GM18505 (cell line): ENCODE measurements around the gene MAPK12.
"Not testable (repeated sequence)": the region's sequence is repeated elsewhere in the genome, so short reads cannot be mapped to it uniquely, and the experiment has no call there.

Experiments
- ATAC-seq: cut with Tn5 transposase; IDR thresholded peaks from one replicate; pipeline ENCODE4 v1.9.1; 2021; ENCODE audit not compliant: unreplicated experiment
- POLR2A ChIP-seq: IDR thresholded peaks from 4 replicates; pipeline ENCODE4 v1.6.1; 2011; ENCODE audit warnings: borderline replicate concordance; ENCODE audit not compliant: insufficient read depth, insufficient read length; ENCODE audit errors: extremely low read depth

The MAPK12 gene

DNA sequence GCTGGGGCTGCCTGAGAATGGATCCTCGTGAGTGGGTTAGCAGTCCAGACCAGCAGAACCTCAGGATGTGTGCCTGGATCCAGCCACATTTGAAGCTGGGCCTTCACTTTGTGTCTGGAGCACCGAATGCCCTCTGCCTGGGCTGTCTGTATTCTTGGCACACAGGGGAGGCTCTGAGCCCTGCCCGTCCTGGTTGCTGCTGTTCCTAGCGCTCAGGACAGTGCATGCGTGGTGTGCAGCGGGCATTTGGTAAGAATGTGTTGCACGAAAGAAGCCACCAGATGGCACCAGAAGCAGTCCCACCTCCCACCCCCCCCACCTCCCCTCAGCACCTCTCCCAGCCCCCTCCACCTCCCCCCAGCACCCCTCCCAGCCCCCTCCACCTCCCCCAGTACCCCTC, 12.8 kb upstream of the MAPK12 start:
- TF ChIP-seq POLR2A, result no peak
- ATAC-seq, result no peak

DNA sequence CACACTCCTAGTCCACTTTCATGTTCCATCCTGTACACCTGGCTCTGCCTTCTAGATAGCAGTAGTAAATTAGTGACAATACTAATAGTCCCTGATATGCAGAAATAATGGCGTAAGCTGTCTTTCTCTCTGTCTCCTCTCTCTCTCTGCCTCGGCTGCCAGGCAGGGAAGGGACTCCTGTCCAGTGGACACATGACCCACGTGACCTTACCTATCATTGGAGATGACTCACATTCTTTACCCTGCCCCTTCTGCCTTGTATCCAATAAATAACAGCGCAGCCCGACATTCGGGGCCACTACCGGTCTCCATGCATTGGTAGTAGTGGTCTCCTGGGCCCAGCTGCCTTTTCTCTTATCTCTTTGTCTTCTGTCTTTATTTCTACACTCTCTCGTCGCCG, 12.3 kb upstream of the MAPK12 start:
- ATAC-seq, result not testable (repeated sequence)

DNA sequence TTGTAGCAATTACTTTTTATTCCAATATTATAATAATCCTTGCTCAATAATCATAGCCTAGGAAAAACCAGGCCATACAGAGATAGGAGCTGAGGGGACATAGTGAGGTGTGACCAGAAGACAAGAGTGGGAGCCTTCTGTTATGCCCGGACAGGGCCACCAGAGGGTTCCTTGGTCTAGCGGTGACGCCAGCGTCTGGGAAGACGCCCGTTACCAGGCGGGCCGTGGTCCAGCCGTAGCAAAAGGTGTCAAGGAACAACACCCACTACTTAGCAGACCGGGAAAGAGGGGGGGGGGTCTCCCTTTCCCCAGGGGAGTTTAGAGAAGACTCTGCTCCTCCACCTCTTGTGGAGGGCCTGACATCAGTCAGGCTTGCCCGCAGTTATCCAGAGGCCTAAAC, 11.9 kb upstream of the MAPK12 start:
- ATAC-seq, result not testable (repeated sequence)

DNA sequence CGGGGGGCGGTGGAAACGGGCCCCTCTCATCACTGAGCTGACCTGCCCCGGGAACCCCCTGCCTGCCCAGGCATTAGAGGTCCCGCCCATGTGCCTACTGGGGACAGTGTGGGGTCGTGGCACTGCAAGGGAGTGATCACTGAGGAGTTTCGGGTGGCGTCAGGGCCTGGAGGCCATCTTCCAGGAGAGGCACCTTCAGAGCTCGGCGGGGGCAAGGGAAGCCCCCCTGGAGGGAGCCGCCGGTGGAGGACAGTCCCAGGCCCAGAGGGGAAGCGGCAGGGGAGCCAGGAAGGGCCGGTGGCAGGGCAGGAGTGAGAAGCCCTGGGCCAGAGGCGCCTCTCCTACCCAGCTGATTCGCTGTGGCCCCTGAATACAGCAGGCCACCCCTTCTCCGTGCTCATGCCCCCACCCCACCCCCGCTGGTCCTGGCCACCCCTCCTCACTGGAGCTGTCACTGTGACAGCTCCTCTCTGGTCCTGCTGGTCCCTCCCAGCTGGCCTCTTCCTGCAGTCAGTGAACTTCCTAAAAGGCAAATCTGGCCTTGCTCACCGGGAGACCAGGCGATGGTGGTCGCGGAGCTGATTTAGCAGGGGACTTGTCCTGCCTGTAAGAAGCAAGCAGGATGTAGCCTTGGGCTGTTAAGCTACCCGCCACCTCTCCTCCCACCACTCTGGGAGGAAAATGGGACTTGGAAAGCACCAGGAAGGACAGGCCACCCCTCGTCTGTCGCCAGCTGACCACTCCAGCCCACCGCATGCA, 10.7 kb upstream of the MAPK12 start:
- TF ChIP-seq POLR2A, result no peak
- ATAC-seq, result no peak

DNA sequence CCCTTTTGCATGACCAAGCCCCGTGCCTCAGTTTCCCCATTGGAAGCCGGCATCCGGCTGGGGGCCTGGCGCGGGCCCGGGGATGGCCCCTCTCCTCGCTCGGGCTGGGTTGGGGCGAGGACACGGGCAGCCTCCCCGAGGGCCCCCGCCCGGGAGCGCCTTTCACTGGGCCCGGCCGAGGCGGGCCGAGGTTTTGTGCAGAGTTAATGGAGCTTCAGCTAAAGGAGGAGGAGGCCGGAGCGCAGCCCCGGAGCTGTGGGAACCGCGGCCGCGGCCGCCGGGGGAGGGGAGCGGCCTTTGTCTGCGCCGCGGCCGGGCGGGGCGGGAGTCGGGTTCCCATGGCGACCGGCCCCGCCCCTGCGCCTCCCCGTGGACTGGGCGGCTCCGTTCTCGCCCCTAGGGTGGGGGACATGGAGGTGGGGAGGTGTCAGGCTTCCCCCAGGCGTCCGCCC, 10.1 kb upstream of the MAPK12 start:
- no peak for ATAC-seq
- no peak for TF ChIP-seq POLR2A

DNA sequence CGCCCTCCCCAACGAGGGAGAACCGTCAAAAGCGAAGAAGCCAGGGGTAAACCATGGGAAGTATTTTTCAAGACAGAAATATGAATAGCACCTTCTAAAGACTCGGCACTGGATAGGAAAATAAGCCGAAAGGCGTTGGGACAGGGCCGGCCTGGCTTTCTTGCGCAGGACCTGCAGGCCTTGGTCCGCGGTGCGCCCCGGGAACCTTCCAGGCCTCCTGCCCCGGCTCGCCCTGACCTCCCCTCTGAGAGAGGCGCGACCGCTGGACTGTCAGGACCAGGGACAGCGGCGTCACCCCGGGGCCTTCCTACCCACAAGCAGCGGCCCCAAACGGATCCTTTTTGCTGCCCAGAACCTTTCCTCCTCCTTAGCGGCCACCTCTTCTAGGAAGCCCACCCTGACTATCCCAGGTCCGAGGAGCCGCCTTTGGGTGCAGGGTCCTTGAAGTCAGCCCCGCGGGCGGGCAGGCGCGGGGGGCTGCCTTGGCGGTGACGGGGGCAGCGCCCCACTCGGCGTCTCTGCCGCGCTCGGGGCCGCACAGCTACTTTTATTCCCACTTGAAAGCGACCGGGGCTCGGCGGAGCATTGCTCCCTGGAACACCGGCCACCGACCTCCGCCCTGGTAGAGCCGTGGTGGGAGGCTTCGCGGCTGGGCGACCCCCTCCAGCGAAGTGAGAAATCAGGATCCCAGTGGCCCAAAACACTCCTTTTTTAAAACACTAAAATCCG, 9.3 kb upstream of the MAPK12 start:
- no peak for ATAC-seq

DNA sequence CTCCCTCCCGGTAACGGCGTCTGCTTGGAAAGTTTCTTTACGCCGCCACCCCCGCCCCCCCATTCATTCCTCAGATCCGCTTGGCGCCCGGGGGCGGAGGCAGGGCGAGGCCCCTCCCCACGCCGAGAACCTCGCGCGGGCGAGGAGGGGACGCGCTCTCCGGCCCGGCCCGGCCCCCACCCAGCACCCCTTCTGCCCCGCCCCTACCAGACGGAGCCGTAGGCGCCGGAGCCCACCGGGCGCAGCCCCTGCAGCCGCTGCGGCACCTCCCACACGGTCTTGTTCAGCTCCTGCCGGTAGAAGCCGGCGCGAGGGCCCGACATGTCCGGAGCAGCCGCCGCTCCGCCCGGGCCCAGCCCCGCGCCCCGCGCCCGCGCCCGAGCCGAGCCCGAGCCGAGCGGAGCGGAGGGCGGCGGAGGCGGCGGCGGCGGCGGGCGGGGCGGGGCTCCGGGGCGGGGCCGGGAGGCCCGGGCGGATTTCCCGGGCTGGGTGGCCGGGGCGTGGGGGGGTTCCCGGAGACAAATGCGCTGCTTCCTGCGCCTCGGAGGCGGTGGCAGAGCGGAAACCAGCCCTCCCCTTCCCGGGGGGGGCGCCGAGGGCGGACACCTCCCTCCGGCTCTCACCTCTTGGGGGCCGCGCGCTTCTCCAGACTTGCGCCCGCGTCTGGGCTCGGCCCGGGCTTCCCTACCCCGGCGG, 8.6 kb upstream of the MAPK12 start, which contains the start of gene MAPK11:
TSS of gene MAPK11 (minus strand) at position 411 of the 696 bp plus-strand sequence. CDS start at position 323, 88 bp downstream.
- TF ChIP-seq POLR2A, result no peak

More for the DNA sequence above, 9.3 kb upstream of the MAPK12 start:
- TF ChIP-seq POLR2A, result no peak

DNA sequence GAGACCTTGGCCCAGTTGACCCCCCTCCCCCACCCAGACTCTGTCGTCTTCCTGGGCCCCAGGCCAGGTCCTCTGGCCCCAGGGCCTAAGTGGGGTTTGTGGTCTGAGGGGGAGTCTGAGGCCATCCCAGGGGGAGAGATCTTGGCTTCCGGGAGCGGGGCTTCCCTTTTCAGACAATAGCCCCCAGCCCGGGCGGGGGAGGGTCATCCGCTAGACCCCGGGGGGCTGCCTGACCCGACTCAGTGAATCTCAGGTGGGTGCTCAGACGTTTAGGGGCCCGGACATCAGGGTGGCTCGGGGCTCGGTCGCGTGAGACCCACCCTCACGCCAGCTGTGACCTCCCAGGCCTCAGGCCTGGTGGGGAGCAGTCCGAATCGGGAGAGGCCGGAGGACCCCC, 8.1 kb upstream of the MAPK12 start:
- TF ChIP-seq POLR2A, result no peak
- ATAC-seq, result no peak

More for the DNA sequence above, 8.6 kb upstream of the MAPK12 start, which contains the start of gene MAPK11:
- ATAC-seq, result no peak

DNA sequence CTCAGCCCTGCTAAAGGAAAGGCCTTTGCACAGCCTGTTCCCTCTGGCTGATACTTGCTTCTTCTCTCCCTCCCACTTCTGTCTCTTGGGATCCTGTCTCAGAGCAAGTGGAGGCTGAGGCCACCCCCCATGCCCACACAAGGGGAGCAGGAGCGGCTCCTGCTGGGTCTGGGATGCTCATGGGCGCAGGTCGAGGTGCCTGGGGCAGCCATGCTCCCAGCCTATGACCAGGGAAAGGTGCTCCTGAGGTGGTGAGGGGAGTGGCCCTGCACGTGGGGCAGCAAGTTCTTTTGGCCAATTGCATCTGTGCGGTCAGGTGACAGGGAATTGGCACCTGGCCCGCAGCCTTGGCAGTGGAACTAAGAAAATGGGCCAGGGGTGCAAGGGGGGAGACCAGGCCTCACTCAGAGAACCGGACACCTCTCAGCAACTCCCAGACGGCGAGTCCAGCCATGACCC, 7.2 kb upstream of the MAPK12 start:
- TF ChIP-seq POLR2A, result no peak
- ATAC-seq, result no peak

DNA sequence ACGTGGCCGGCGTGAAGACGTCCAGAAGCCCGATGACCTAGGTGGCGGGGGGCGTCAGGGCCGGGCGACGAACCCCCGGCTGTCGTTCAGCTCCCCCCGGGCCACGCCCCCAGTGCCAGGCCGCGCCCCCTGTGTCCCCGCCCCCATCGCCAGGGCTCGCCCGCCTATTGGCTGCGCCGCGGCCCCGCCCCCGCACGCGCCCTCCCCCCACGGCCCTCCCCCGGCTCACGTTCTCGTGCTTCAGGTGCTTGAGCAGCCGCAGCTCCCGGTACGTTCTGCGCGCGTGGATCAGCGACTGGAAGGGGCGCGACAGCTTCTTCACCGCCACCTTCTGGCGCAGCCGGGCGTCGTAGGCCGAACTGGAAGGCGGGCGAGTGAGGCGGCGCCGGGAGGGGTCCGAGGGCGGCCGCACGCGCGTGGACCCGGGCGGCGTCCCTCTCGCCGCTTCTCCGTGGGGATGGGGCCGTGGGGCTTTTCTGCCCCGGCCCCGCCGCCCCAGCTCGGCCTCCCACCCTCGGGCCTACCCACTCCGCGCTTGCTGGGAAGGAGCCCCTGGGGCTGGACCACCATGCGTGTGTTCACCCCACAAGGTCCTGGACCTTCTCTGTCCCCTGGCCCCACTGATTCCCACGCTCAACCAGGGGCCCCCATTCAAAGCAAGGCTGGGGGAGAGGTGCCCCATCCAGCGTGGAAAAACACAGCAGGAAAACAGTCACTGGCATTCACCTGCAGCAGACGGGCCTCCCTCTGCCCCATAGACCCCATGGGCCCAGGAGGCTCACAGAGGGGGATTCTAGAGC, 6.3 kb upstream of the MAPK12 start:
- no peak for ATAC-seq
- no peak for TF ChIP-seq POLR2A

DNA sequence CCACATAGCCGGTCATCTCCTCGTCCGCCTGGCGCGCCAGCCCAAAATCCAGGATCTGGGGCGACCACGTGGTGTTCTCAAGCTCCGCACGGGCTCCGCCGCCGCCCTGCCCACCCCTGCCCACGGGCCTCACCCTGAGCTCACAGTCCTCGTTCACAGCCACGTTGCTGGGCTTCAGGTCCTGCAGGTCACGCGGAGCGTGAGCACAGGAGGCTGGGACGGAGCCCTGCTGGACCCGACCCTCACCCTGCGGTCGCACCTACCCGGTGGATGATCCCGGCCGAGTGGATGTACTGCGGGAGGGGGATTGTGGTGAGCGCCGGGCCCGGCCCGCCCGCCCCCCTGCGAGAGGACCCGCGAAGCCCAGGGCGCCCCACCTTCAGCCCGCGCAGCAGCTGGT, 5.5 kb upstream of the MAPK12 start:
- no peak for TF ChIP-seq POLR2A
- no peak for ATAC-seq

DNA sequence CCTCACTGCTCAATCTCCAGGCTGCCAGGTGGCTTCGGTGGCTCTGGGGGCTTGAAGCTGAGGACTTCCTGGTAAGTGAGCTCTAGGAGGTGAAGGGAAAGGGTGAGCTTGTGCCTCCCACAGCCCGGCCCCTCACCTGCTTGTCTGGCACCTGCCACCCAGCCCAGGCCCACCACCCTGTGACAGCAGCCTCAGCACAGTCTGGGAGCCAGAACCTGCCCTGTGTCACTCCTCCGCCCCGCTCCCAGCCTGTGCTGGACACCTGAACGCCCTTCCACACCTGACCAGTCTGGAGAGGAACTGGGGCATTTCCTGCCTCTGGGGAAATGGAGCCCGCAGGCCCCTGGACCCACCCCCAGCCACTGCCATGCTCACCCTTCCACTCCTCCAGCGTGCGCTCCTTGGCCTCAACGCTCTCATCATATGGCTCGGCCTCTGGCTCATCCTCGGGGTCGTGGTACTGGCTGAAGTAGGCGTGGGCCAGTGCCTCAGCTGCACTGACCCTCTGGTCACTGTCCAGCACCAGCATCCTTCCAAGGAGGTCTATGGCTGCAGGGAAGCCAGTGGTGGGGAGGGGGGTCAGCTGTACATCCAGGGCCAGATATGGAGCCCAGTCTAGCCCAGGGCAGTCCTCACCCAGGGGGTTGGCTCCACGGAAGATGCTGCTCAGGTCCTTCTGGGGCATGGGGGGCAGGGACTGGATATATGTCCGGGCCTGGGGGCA, 3.6 kb upstream of the MAPK12 start:
- ATAC-seq, result no peak
- no peak for TF ChIP-seq POLR2A
